Lung (tissue), 12 donors: ENCODE data around the gene PRF1. TPM values are rescaled to one million over a fixed set of nuclear protein-coding genes. Genes with fewer than 3 reads are reported as not detected.

Source experiments
- ATAC-seq: fragments of 200-7000 bp; cut with Tn5 transposase; one replicate; pipeline ENCODE4 v1.9.1; 2020; ENCODE audit warnings: moderate number of reproducible peaks; ENCODE audit not compliant: insufficient read depth, low FRiP score
- DNase-seq, 3 donors: peaks; one replicate each; pipeline ENCODE4 v3.0.0-alpha.2; 2013 to 2017
- H3K27ac ChIP-seq, 2 donors: one replicate each; pipeline ENCODE4 v1.5.1; 2013; ENCODE audit warnings: mild to moderate bottlenecking in 2 of 2, moderate library complexity in 2 of 2, control low read depth in 1 of 2, inconsistent platforms in 1 of 2, low read depth in 1 of 2, low read length in 1 of 2
- H3K27me3 ChIP-seq, 3 donors: one replicate each; pipeline ENCODE4 v1.5.1; 2013; ENCODE audit warnings: low read length in 2 of 3; ENCODE audit not compliant: control insufficient read depth in 3 of 3, insufficient read depth in 3 of 3
- H3K36me3 ChIP-seq, 4 donors: one replicate each; pipeline ENCODE4 v1.5.1; 2013; ENCODE audit warnings: low read length in 4 of 4, mild to moderate bottlenecking in 1 of 4, moderate library complexity in 1 of 4; ENCODE audit not compliant: control insufficient read depth in 4 of 4, insufficient read depth in 4 of 4
- H3K4me1 ChIP-seq, 5 donors: one replicate each; pipeline ENCODE4 v1.5.1; 2013; ENCODE audit warnings: low read length in 5 of 5, mild to moderate bottlenecking in 2 of 5, moderate library complexity in 1 of 5; ENCODE audit not compliant: control insufficient read depth in 5 of 5, insufficient read depth in 5 of 5
- H3K4me3 ChIP-seq: one replicate; pipeline ENCODE4 v1.5.1; 2013; ENCODE audit warnings: mild to moderate bottlenecking, control low read depth, moderate library complexity
- H3K9ac ChIP-seq, 2 donors: one replicate each; pipeline ENCODE4 v1.5.1; 2013; ENCODE audit warnings: low read length in 2 of 2, control low read depth in 1 of 2; ENCODE audit not compliant: insufficient read depth in 1 of 2
- H3K9me3 ChIP-seq, 4 donors: one replicate each; pipeline ENCODE4 v1.5.1; 2013; ENCODE audit warnings: low read length in 3 of 4, mild to moderate bottlenecking in 1 of 4, moderate library complexity in 1 of 4; ENCODE audit not compliant: control insufficient read depth in 4 of 4, insufficient read depth in 3 of 4
- CTCF ChIP-seq: IDR thresholded peaks from 2 replicates; pipeline ENCODE4 v1.5.1; 2012; ENCODE audit warnings: mild to moderate bottlenecking; ENCODE audit errors: control extremely low read depth, extremely low read depth
- WGBS, 2 donors: extraction: QIAGEN DNeasy Blood & Tissue Kit; methylation state at CpG; one replicate each; pipeline ENCODE4 v1.1.7; 2013; 5-methylcytosine and 5-hydroxymethylcytosine counted together
- polyA plus RNA-seq, 2 donors: library from polyadenylated mRNA; stranded (reverse); fragments of 200-250 nt; gene quantifications; one replicate each; pipeline ENCODE4 v1.2.1, GENCODE V29; 2013
- total RNA-seq, 2 donors: library from RNA; depleted of rRNA in 1 of 2; stranded (reverse); fragments of >200 nt in 1 of 2; gene quantifications; one replicate each; pipeline ENCODE4 v1.2.1, GENCODE V29; 2014 to 2021
- donor health status: control.
- donor health status: control.
- donor health status: Bipolar disorder and iron deficiency.
- donor health status: healthy.
- donor health status: DM: yes; HTN: yes; CAD: no.

Gene PRF1
- total and polyA plus RNA-seq, 4 donors, result 3.2 to 11.5 (median 7.3) TPM

GRCh38 chr10:70603449-70603801 is 884 bp upstream of the PRF1 start:
- Histone ChIP-seq H3K27ac (no peak overlapping the region), H3K36me3 (no peaks in the 10 kb centered on the region), H3K4me3 (no peak overlapping the region), H3K9ac (no peak overlapping the region), H3K9me3 (no peaks in the 10 kb centered on the region), H3K4me1 (no peaks in the 10 kb centered on the region), H3K27me3 (peaks cover 0 to 2% (median 0%) of the 10 kb centered on the region in 3 donors)
- WGBS, 2 donors, result 76 to 83% methylated on average over 7 of the region's 7 CpGs
- ATAC-seq (peak; percentile 7), DNase-seq (no peak)
- TF ChIP-seq CTCF, result no peak

DNA sequence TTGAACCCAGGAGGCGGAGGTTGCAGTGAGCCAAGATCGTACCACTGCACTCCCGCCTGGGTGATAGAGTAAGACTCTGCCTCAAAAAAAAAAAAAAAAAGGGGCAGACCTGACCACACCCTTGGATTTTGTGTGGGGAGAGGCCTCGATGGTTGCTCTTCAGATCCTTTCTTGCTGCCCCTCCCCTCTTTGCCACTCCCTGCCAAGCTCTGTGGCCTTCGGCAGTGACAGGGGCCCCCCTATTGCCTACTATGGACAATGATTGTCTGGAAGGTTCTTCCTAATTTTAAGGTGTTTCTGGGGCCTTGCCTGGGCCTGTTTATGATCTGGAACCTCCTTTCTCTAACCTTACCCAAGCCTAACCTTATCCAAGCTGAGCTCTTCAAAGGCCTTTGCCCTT is 795 bp downstream of the PRF1 start:
- Histone ChIP-seq H3K9me3 (no peaks in the 10 kb centered on the region), H3K4me3 (no peak overlapping the region), H3K27ac (no peak overlapping the region), H3K27me3 (peaks cover 0 to 2% (median 0%) of the 10 kb centered on the region in 3 donors), H3K4me1 (peaks cover 0 to 12% (median 0%) of the 10 kb centered on the region in 5 donors), H3K9ac (no peak overlapping the region), H3K36me3 (no peaks in the 10 kb centered on the region)
- TF ChIP-seq CTCF, result no peak
- 87 to 97% methylated on average over 5 of the region's 5 CpGs for WGBS, 2 donors
- ATAC-seq (no peak), DNase-seq (no peak)

- no peak overlapping the region for H3K4me3 ChIP-seq
- ATAC-seq, result no peak
- no peak for DNase-seq
- 95 to 98% methylated on average over 24 of the region's 24 CpGs for WGBS, 2 donors
- peaks cover 0 to 2% (median 0%) of the 10 kb centered on the region in 3 donors for H3K27me3 ChIP-seq
- H3K4me1 ChIP-seq, result peaks cover 0 to 22% (median 0%) of the 10 kb centered on the region in 5 donors
- H3K36me3 ChIP-seq, result no peaks in the 10 kb centered on the region
- no peak overlapping the region for H3K27ac ChIP-seq
- TF ChIP-seq CTCF, result no peak
- H3K9me3 ChIP-seq, result no peaks in the 10 kb centered on the region
- no peak overlapping the region for H3K9ac ChIP-seq
These were observed 1.8 kb downstream of the PRF1 start for GRCh38 chr10:70600512-70601395.
